Amniotic stem cell (primary cell): Measurements from ENCODE around the gene SLC16A9.

Source experiments
- DNase-seq: peaks from one replicate; lab custom pipeline; 2025; lab: John Stamatoyannopoulos, UW

SLC16A9 gene

DNA sequence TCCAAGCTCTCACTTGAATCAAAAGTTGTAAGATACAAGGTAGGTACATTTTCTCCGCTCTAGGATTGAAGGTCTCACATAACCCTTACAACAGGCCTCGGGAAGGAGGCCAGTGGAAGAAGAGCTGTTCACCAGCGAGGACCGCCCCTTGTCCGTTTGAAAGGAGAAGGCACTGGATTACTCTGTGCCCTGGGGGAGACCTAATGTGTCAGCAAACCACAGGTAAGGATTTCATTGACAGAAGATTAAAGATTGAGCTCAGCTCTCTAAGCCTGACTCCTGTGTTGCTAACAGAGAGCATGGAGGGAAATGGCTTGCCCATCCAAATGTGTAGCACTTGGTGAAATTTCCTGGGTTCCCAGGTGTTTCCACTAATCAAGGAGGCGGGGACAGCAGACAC is 81.2 kb downstream of the SLC16A9 start:
- DNase-seq: no peak

DNA sequence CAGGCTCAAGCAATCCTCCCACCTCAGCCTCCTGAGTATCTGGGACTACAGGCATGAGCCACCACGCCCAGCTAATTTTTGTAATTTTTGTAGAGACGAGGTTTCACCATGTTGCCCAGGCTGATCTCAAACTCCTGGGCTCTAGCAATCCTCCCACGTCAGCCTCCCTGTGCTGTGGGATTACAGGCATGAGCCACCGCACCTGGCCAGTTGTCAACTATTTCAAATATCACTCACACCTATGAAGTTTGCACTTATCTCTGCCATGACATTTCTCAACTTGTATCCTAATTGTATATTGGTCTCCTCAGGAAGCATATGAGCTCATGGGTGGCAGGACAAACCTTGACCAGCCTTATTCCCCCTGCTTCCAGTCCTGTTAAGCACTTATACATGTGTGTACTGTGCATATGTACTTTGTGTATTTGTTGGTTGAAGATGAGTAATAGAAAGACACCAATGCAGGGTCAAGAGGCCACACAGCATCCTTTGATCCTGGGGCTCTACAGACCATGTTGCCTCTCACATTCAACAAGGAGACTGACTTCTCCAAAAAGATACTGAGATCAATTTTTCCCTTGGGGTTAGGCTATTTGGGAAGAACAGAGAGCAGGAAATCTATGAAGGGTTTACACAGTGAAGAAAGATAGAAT is 82.2 kb downstream of the SLC16A9 start:
- DNase-seq: no peak

DNA sequence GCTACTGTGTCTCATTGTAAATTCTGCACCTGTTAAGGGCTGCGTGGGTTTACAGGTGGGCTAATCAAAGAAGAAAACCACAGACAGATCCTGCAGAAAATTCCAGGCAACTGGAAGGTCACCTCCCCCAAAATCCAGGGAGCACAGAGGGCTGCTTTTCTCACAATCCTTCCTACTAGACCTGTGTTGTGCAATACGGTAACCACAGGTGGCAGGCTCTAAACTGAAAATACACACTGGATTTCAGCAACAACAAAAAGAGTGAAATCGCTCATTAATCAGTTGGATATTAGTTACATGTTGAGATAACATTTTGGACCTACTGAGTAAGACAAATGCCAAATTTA is 83.2 kb downstream of the SLC16A9 start:
- DNase-seq: no peak

DNA sequence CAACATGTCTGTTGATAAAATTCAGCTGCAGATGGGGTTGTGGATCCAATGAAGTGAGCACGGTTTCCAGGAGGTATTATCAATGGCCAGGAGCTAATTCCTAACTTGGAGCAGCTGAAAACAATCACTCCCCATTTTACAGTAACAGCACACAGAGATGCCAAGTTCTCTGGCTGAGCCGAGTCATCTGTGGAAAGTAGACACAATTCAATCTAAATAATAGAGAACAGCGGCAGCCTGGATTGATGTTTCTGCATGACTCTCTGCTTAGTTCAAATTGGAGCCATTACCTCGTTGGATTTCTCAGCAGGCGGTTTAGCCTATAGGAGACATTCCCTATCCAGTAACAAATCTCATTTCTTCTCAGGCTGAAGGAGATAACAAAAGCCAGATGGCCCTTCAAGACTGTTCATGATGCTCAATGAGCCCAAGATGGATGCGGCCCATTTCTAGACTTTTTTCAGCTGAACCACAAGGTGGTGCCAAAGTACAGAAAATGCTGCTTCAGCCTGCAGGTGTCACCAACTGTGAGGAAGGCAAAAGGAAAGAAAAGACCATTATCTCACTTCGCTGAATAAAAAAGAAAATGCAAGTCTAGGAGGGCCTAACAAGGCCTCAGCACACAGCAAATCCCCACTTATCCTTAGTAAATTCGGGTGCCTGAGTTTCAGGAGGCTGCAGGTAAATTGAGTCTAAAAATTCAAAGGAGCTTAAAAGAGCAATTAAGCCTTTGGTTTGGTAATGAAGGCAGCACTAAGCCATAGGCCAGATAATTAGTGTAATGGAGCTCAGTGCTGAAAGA is 83.7 kb downstream of the SLC16A9 start:
- peak; percentile 18 for DNase-seq

DNA sequence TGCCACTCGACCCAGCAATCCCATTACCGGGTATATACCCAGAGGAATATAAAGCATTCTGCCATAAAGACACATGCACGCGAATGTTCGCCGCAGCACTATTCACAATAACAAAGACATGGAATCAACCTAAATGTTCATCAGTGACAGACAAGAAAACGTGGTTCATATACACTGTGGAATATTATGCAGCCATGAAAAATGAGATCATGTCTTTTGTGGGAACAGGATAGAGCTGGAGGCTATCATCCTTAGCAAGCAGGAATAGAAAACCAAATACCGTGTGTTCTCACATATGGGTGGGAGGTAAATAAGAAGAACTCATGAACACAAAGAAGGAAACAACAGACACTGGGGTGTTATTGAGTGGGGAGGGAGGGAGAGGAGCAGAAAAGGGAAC is 84.7 kb downstream of the SLC16A9 start:
- DNase-seq: no peak

DNA sequence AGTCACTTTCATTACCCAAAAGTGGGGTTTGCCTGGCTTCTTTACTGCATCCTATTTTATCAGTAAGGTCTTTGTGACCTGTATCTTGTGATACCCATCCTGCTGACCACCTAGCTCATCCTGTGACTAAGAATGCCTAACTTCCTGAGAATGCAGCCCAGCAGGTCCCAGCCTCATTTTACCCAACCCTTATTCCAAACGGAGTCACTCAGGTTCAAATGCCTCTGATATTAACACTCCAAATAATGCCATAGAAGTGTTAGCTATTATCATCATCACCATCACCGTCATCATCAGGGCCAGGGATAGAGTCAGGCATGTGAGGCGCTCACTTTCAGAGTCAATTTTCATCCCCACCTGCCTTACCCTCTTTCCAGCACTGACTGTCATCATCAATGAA is 85.5 kb downstream of the SLC16A9 start:
- DNase-seq: no peak

DNA sequence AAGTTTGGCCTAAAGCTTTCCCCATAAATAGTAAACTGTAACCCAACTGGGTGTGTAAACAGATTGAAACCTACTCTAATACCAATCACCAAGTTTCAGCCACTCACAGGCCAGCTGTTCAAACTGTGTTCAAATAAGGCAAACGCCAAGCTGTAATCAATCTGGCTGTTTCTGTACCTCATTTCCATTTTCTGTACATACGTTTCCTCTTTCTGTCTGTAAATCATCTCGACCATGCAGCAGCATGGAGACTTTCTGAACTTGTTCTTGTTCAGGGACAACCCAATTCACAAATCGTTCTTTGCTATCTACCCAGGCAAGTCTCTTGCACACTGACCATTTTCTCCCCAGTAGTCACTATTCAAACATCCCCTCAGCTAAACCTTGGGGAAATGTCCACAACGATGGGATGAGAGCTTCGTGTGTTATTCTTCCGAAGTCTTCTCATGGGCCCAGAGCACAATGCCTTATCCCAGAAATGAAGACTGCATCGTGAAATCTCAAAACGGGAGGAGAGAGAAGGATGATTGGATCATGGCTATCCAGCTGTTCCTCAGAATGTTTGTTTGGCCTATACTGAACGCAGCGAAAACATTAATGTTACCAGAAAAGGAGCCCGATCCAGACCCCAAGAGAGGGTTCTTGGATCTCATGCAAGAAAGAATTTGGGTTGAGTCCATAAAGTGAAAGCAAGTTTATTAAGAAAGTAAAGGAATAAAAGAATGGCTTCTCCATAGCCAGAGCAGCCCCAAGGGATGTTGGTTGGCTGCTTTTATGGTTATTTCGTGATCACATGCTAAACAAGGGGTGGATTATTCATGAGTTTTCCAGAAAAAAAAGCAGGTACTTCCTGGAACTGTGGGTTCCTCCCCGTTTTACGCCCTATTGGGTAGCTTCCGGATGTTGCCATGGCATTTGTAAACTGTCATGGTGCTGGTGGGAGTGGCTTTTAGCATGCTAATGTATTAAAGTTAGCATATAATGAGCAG is 86.2 kb downstream of the SLC16A9 start:
- no peak for DNase-seq

DNA sequence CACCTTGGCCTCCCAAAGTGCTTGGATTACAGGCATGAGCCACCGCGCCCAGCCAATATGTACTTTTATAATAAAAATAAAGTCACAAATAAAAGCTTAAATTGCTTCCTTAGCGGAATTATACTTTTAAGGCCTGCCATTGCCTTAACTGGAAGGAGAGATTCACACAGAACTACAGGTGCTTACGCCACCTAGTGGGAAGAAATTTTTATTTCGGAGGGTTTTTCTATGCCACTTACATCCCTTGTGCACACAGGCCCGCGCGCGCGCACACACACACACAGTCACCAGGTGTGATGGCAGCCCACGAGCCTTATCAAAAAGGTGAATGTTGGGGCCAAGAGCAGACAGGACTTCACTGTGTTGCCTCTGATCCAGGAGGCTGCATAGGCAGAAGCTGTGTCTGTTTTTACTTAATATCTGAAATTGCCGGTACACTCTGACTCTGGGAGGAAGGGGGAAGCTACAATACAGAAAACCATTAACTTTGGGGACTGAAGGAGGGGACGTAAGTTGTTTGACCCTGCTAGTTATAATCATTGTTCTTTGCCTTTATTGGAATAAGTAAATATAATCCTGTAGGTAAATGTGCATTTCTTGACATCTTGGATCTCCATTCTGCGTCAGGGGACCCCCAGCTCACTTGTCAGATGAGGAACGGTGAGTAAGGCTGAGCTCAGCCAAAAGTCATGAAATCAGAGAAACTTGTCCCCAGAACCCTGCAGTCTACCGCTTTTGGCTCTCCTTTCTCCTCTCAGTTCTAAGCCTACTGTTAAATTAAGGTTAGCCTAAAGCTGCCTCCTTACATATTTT is 87.1 kb downstream of the SLC16A9 start:
- DNase-seq: no peak

DNA sequence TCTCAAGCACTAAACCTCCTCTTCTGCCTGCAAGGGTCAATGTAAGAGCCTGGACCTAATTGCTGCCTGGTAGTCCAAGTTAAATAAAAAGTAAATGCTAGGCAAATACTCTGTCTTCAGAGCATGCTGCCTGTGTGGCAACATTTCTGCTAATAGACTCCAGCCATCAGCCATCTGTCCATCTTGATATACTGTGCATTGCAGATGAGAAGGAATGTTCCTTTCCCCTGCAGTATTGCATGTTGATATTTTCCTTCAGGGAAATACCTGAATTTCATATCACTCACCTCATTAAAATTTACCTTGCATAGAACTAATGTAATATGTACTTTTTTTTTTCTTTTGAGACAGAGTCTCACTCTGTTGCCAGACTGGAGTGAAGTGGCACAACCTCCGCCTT is 87.9 kb downstream of the SLC16A9 start:
- DNase-seq: no peak

DNA sequence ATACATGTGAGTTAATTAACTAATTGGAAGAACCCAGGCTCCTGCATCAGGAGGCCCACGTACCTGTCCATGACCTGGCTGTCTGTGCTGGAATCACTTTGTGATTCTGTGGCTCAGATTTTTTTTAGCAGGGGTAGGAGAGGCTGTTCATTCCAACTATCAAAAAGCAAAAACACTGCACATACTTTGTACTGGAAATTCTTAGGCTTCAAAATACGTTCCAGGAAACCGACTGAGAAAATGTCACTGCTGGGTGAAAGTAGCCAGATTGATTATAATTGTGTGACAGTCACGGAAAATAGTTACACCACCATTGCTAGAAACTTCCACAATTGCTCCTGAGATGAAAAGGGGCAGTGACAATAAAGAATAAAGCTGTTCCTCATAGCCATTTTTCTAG is 91.0 kb downstream of the SLC16A9 start:
- DNase-seq: no peak

DNA sequence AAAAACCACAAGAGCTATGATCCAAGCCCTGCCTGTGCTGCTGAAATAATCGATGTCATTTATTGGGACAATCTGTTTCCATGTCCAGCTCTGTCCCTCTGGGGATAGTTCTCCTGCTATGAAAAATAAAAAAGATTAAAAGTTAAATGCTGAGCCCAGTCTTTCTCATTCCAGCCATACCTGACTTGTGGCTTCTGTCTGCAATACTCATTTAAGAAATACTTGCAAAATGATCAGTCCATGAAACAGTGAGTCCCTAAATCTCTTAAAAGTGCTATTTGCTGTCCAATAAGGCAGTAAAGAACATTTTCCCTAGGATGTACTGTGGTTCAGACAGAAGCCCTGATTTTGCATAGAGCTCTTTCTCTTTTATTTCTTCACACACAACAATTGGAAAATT is 91.7 kb downstream of the SLC16A9 start:
- DNase-seq: no peak

DNA sequence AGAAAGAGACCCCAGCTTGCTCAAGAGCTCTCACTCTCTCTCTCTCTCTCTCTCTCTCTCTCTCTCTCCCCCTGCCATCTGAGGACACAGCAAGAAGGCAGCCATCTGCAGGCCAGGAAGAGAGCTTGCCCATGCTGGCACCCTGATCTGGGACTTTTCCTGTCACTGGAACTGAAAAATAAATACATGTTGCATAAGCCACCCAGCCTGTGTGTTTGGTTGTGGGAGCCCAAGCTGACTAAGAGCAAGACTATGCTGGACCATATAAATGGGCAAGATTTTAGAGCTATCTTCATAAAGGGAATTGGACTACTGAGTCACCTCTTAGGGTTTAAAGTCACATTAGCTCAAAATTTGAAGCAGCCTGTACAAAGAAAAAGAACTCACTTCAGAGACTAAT is 98.6 kb downstream of the SLC16A9 start:
- no peak for DNase-seq

DNA sequence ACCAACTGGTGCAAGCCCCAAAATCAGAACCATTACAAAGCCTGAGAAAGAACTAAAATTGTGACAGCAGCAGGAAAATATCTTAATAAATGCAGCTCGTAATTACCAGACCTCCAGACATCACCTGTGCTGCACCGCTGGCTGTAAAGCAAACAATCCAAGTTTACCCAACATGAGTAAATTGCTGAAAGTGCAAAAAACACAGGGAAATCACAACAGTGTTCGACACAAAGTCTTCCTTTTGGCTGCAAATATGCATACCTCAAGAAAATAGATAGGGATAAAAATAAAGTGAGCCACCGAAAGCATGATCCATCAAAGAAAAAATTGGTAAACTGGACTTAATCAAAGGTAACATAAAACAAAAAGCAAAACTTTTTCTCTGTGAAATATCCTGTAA is 101.7 kb downstream of the SLC16A9 start:
- no peak for DNase-seq

DNA sequence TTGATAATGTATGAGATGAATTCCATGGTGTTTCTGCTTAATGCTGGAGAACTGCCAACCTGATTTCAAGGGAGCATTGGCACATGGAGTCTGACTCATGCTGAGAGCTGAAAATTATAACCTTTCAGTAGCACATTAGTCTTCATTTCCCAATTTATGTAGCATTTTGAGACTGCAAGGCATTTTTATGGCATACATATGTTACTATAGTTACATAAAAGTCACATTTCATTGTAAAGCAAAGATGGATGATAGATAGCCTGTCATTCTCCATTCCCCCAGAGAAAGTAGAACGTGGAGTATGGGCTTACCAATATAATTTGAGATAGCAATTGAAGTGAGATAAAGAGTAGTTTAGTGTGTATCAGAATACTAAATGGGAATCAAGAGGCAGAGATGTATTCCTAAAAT is 103.1 kb downstream of the SLC16A9 start:
- no peak for DNase-seq

DNA sequence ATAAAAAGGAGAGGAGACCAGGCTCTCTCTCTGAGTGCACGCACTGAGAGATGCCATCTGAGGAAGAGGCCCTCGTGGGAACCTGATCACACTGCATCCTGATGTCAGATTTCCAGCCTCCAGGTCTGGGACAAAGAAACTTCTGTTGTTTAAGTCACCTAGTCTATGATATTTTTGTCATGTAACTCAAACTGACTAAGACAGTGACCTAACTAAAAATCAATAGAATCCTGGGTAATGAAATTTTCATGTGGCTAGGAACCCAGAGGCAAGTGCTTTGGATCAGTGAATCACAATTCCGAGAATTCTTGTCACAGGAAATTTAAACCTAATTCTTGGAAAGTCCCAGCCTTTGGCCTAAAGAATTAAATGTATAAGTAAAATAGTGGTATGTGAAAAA is 107.7 kb downstream of the SLC16A9 start:
- DNase-seq: no peak
